SU-DHL-6 (cell line): ENCODE data around the gene CCND1.

ENCODE experiments used
- CTCF ChIP-seq: fragments of 200-600 bp; sonication (generic); IDR thresholded peaks from one replicate; pipeline ENCODE4 v1.5.1; 2017; ENCODE audit warnings: antibody characterized with exemption, mild to moderate bottlenecking, low read length, moderate library complexity; ENCODE audit not compliant: insufficient read depth, poor library complexity, severe bottlenecking
- EZH2phosphoT487 ChIP-seq: fragments of 200-600 bp; sonication (generic), shearing (Covaris generic); conservative IDR thresholded peaks from 2 replicates; pipeline ENCODE4 v1.6.1; 2018; ENCODE audit warnings: mild to moderate bottlenecking, antibody characterized with exemption, low read length, moderate library complexity, mixed read lengths

- TF ChIP-seq CTCF: no peak
- no peak for TF ChIP-seq EZH2phosphoT487
These were observed at the start of gene CCND1 for GRCh38 chr11:69640995-69641581.
